ENCODE results near the gene TRPM2. TPM values are rescaled to one million over a fixed set of nuclear protein-coding genes. Genes with fewer than 3 reads are reported as not detected.
A peak's percentile ranks its signal among the peaks of the same experiment; 100 is the strongest.

The TRPM2 gene
- total RNA-seq, 1 experiment from 2014 or later: 28.1 TPM

DNA sequence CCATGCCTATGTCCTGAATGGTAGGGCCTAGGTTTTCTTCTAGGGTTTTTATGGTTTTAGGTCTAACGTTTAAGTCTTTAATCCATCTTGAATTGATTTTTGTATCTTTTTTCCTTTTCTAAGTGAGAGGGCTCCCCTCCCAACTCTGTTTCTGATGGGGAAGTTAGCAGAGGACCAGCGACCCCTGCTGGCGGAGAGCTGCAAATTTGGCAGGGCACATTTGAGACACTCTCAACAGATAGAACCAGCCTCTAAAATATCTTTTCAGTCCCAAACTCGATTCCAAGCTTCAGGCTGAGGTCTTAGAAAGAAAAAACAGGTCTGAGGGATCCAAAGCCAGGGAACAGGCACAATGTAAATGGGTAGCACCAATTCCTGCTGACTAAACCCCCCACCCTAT, 134.4 kb downstream of the TRPM2 start:
- no peak overlapping the region for H3K9ac ChIP-seq (ENCODE audit: low read length)
- no peaks in the 10 kb centered on the region for H3K27me3 ChIP-seq (ENCODE audit: insufficient read depth, low read length)
- BruUV-seq (replicated peaks): no TSS peak
- no peak overlapping the region for H2AFZ ChIP-seq (ENCODE audit: low read depth, low read length, poor library complexity, severe bottlenecking)
- H3K9me2 ChIP-seq (ENCODE audit: insufficient read depth): no peaks in the 10 kb centered on the region
- DNase-seq (ENCODE audit: low read depth, low spot score) (peak; percentile 28), ATAC-seq (peak; percentile 55; the same call in 1 of the 2 replicates)
- no peak overlapping the region for H3K4me2 ChIP-seq (ENCODE audit: low read length)
- H3K36me3 ChIP-seq (ENCODE audit: control insufficient read depth in 1 of 2, insufficient read depth in 2 of 2, low read length in 2 of 2): no peaks in the 10 kb centered on the region
- TF ChIP-seq RAD21 (IDR thresholded peaks at IDR 0.05; ENCODE audit: low read depth) (peak; percentile 50), JUND (IDR thresholded peaks at IDR 0.05) (no peak)
- TF ChIP-seq, protein P1, sequence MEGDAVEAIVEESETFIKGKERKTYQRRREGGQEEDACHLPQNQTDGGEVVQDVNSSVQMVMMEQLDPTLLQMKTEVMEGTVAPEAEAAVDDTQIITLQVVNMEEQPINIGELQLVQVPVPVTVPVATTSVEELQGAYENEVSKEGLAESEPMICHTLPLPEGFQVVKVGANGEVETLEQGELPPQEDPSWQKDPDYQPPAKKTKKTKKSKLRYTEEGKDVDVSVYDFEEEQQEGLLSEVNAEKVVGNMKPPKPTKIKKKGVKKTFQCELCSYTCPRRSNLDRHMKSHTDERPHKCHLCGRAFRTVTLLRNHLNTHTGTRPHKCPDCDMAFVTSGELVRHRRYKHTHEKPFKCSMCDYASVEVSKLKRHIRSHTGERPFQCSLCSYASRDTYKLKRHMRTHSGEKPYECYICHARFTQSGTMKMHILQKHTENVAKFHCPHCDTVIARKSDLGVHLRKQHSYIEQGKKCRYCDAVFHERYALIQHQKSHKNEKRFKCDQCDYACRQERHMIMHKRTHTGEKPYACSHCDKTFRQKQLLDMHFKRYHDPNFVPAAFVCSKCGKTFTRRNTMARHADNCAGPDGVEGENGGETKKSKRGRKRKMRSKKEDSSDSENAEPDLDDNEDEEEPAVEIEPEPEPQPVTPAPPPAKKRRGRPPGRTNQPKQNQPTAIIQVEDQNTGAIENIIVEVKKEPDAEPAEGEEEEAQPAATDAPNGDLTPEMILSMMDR (IDR thresholded peaks at IDR 0.05 in 2 of 3, conservative IDR thresholded peaks at IDR 0.05 in 1 of 3; ENCODE audit: borderline replicate concordance in 1 of 3, insufficient read depth in 1 of 3, low read depth in 2 of 3, low read length in 2 of 3): peak in 2 of 3 experiments; percentile 81 to 84; a peak in 4 of 6 replicates
- H3K79me2 ChIP-seq (ENCODE audit: insufficient read depth, low read length): no peaks in the 10 kb centered on the region
- H3K4me1 ChIP-seq (ENCODE audit: control insufficient read depth in 1 of 2, insufficient read depth in 2 of 2, low read length in 2 of 2): peaks cover 0 to 5% of the 10 kb centered on the region in 2 experiments; a peak in 1 of 4 replicates
- H4K20me1 ChIP-seq (ENCODE audit: insufficient read depth): no peaks in the 10 kb centered on the region
- H3K4me3 ChIP-seq (replicated peaks in 1 of 2; ENCODE audit: low read depth in 1 of 2, low read length in 2 of 2): no peak overlapping the region
- peaks cover 4 to 6% of the 10 kb centered on the region in 2 experiments; a peak in 2 of 4 replicates for H3K9me3 ChIP-seq (ENCODE audit: control insufficient read depth in 1 of 2, insufficient read depth in 1 of 2, low read depth in 1 of 2, low read length in 2 of 2)
- no peak overlapping the region for H3K27ac ChIP-seq (ENCODE audit: low read depth, low read length)
- ChIA-PET CTCF (no interaction called here), RAD21 (ENCODE audit: low non-redundant PET in 1 of 2, low total read pairs in 2 of 2, uncharacterized antibody in 2 of 2, unreplicated experiment in 2 of 2) (no interaction called here), POLR2A (no interaction called here)
- intact Hi-C loops (cut with micrococcal nuclease): no loop called here

DNA sequence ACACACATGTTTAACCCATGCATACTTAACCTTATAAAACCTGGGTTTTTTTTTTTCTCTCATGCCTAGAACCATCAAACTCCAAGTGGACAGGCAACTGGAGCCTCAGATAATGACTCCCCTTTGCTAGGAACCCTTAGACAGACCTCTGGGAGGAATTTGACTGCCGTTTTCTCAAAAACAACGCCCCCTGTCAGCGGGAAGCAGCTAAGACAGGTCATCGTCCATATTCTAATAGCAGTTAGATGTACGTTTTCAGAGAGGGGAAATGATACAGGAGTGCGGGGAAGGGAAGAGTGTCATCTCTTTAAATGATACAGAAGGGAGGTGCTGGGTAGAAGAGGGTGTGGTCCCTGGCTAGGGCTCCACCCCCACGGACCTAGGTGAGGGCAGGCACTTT, 136.5 kb downstream of the TRPM2 start:
- H3K9ac ChIP-seq (ENCODE audit: low read length): no peak overlapping the region
- H3K4me2 ChIP-seq (ENCODE audit: low read length): no peak overlapping the region
- no peak overlapping the region for H3K4me3 ChIP-seq (replicated peaks in 1 of 2; ENCODE audit: low read depth in 1 of 2, low read length in 2 of 2)
- H3K9me2 ChIP-seq (ENCODE audit: insufficient read depth): no peaks in the 10 kb centered on the region
- no peaks in the 10 kb centered on the region for H3K36me3 ChIP-seq (ENCODE audit: control insufficient read depth in 1 of 2, insufficient read depth in 2 of 2, low read length in 2 of 2)
- TF ChIP-seq, protein P1 (IDR thresholded peaks at IDR 0.05 in 2 of 3, conservative IDR thresholded peaks at IDR 0.05 in 1 of 3; ENCODE audit: borderline replicate concordance in 1 of 3, insufficient read depth in 1 of 3, low read depth in 2 of 3, low read length in 2 of 3): peak in 2 of 3 experiments; percentile 61 to 62; a peak in 4 of 6 replicates
- TF ChIP-seq ZFX (IDR thresholded peaks at IDR 0.05) (no peak), SP1 (IDR thresholded peaks at IDR 0.05; ENCODE audit: low read depth) (no peak)
- POLR2A ChIA-PET: no interaction called here
- peak; percentile 8 for DNase-seq (ENCODE audit: low read depth, low spot score)
- H3K9me3 ChIP-seq (ENCODE audit: control insufficient read depth in 1 of 2, insufficient read depth in 1 of 2, low read depth in 1 of 2, low read length in 2 of 2): peaks cover 11 to 13% of the 10 kb centered on the region in 2 experiments; a peak in 2 of 4 replicates
- intact Hi-C loops (cut with micrococcal nuclease): no loop called here
- no peaks in the 10 kb centered on the region for H3K79me2 ChIP-seq (ENCODE audit: insufficient read depth, low read length)
- no TSS peak for BruUV-seq (replicated peaks)
- CTCF ChIA-PET: no interaction called here
- peak; percentile 65 for ATAC-seq
- H2AFZ ChIP-seq (ENCODE audit: low read depth, low read length, poor library complexity, severe bottlenecking): no peak overlapping the region
- H3K4me1 ChIP-seq (ENCODE audit: control insufficient read depth in 1 of 2, insufficient read depth in 2 of 2, low read length in 2 of 2): peaks cover 0 to 4% of the 10 kb centered on the region in 2 experiments; a peak in 1 of 4 replicates
- RAD21 ChIA-PET (ENCODE audit: low non-redundant PET in 1 of 2, low total read pairs in 2 of 2, uncharacterized antibody in 2 of 2, unreplicated experiment in 2 of 2): no interaction called here
- no peaks in the 10 kb centered on the region for H4K20me1 ChIP-seq (ENCODE audit: insufficient read depth)
- no peaks in the 10 kb centered on the region; the same call in 1 of the 2 replicates for H3K27me3 ChIP-seq (ENCODE audit: insufficient read depth, low read length)
- no peak overlapping the region for H3K27ac ChIP-seq (ENCODE audit: low read depth, low read length)
